Measurements from ENCODE around the gene UPF1.
A peak's percentile ranks its signal among the peaks of the same experiment; 100 is the strongest.

The UPF1 gene

GRCh38 chr19:18845961-18846360 lies 14.2 kb downstream of the UPF1 start:
- DNase-seq (ENCODE audit: low read depth in 2 of 2) = no peak
- TF ChIP-seq CTCF (IDR thresholded peaks at IDR 0.05; ENCODE audit: low read depth, low read length) = no peak
- H3K4me3 ChIP-seq (replicated peaks in 1 of 2; ENCODE audit: low read depth in 2 of 2, low read length in 2 of 2) = no peak overlapping the region

GRCh38 chr19:18846862-18847548 lies 15.2 kb downstream of the UPF1 start:
- TF ChIP-seq CTCF (IDR thresholded peaks at IDR 0.05; ENCODE audit: low read depth, low read length) = peak; percentile 94
- peak; percentile 79 to 85 for DNase-seq (ENCODE audit: low read depth in 2 of 2)
- no peak overlapping the region for H3K4me3 ChIP-seq (replicated peaks in 1 of 2; ENCODE audit: low read depth in 2 of 2, low read length in 2 of 2)

- TF ChIP-seq CTCF (IDR thresholded peaks at IDR 0.05; ENCODE audit: low read depth, low read length) = no peak
- H3K4me3 ChIP-seq (replicated peaks in 1 of 2; ENCODE audit: low read depth in 2 of 2, low read length in 2 of 2) = no peak overlapping the region
- peak; percentile 50 to 67 for DNase-seq (ENCODE audit: low read depth in 2 of 2)
Measured at GRCh38 chr19:18847549-18848463, 16.0 kb downstream of the UPF1 start.

- H3K4me3 ChIP-seq (replicated peaks in 1 of 2; ENCODE audit: low read depth in 2 of 2, low read length in 2 of 2) = no peak overlapping the region
- peak; percentile 85 to 89 for DNase-seq (ENCODE audit: low read depth in 2 of 2)
- TF ChIP-seq CTCF (IDR thresholded peaks at IDR 0.05; ENCODE audit: low read depth, low read length) = no peak
Measured at GRCh38 chr19:18848878-18849661, 17.3 kb downstream of the UPF1 start.

- no peak for DNase-seq (ENCODE audit: low read depth in 2 of 2)
- TF ChIP-seq CTCF (IDR thresholded peaks at IDR 0.05; ENCODE audit: low read depth, low read length) = no peak
- no peak overlapping the region for H3K4me3 ChIP-seq (replicated peaks in 1 of 2; ENCODE audit: low read depth in 2 of 2, low read length in 2 of 2)
Measured at GRCh38 chr19:18849838-18850400, 18.2 kb downstream of the UPF1 start.

Data from cardiac fibroblast (primary cell).